Mesenchymal stem cell (in vitro differentiated cells and primary cell): Measurements from ENCODE around the gene LIMS2.

ENCODE experiments used
- DNase-seq: peaks from one replicate; pipeline ENCODE4 v3.0.0-alpha.2; 2013
- H2AFZ ChIP-seq: one replicate; pipeline ENCODE4 v1.6.1; 2013; ENCODE audit warnings: low read depth, mild to moderate bottlenecking, control low read depth, inconsistent platforms, low read length, moderate library complexity
- H2AK5ac ChIP-seq: 2 replicates; pipeline ENCODE4 v1.6.1; 2013; ENCODE audit warnings: low read length, moderate library complexity, mild to moderate bottlenecking, inconsistent platforms; ENCODE audit not compliant: severe bottlenecking
- H2BK120ac ChIP-seq: one replicate; pipeline ENCODE4 v1.6.1; 2013; ENCODE audit warnings: low read depth, mild to moderate bottlenecking, inconsistent platforms, low read length, moderate library complexity
- H2BK12ac ChIP-seq, 2 experiments: one replicate each; pipeline ENCODE4 v1.6.1; 2013; ENCODE audit warnings: inconsistent platforms in 2 of 2, low read length in 2 of 2, mild to moderate bottlenecking in 2 of 2, moderate library complexity in 2 of 2, control low read depth in 1 of 2
- H2BK15ac ChIP-seq: one replicate; pipeline ENCODE4 v1.6.1; 2013; ENCODE audit warnings: mild to moderate bottlenecking, low read depth, inconsistent platforms; ENCODE audit not compliant: poor library complexity, severe bottlenecking
- H2BK5ac ChIP-seq: 2 replicates; pipeline ENCODE4 v1.6.1; 2013; ENCODE audit warnings: low read depth, mild to moderate bottlenecking, low read length, control low read depth, inconsistent platforms; ENCODE audit not compliant: poor library complexity, severe bottlenecking
- H3K14ac ChIP-seq, 2 experiments: one replicate each; pipeline ENCODE4 v1.6.1; 2013; ENCODE audit warnings: inconsistent platforms in 2 of 2, low read length in 2 of 2, control low read depth in 1 of 2, mild to moderate bottlenecking in 1 of 2, moderate library complexity in 1 of 2
- H3K18ac ChIP-seq, 2 experiments: one replicate each; pipeline ENCODE4 v1.6.1; 2013; ENCODE audit warnings: inconsistent platforms in 2 of 2, low read length in 2 of 2, control low read depth in 1 of 2, low read depth in 1 of 2, mild to moderate bottlenecking in 1 of 2
- H3K23ac ChIP-seq, 2 experiments: one replicate each; pipeline ENCODE4 v1.6.1; 2013; ENCODE audit warnings: inconsistent platforms in 2 of 2, low read length in 2 of 2, mild to moderate bottlenecking in 2 of 2, moderate library complexity in 2 of 2, control low read depth in 1 of 2
- H3K27ac ChIP-seq: 2 replicates; pipeline ENCODE4 v1.5.1; 2013; ENCODE audit warnings: mild to moderate bottlenecking, moderate library complexity, low read length, control low read depth, inconsistent platforms; ENCODE audit not compliant: poor library complexity, severe bottlenecking
- H3K27me3 ChIP-seq, 2 experiments: 2 replicates each; pipeline versions ENCODE4 v1.6.1 to v1.7.0; 2013; ENCODE audit warnings: low read length in 2 of 2, mild to moderate bottlenecking in 2 of 2, moderate library complexity in 2 of 2, control low read depth in 1 of 2, inconsistent platforms in 1 of 2; ENCODE audit not compliant: control insufficient read depth in 1 of 2, insufficient read depth in 1 of 2
- H3K36me3 ChIP-seq, 2 experiments: 2 replicates each; pipeline versions ENCODE4 v1.6.1 to v1.7.0; 2013; ENCODE audit warnings: low read length in 2 of 2, control low read depth in 1 of 2, inconsistent platforms in 1 of 2, low read depth in 1 of 2, mild to moderate bottlenecking in 1 of 2; ENCODE audit not compliant: insufficient read depth in 2 of 2, control insufficient read depth in 1 of 2
- H3K4ac ChIP-seq, 2 experiments: one replicate each; pipeline ENCODE4 v1.6.1; 2013; ENCODE audit warnings: inconsistent platforms in 2 of 2, low read length in 2 of 2, mild to moderate bottlenecking in 2 of 2, moderate library complexity in 2 of 2, control low read depth in 1 of 2, low read depth in 1 of 2
- H3K4me1 ChIP-seq: 2 replicates; pipeline ENCODE4 v1.6.1; 2013; ENCODE audit warnings: low read depth, low read length, control low read depth; ENCODE audit not compliant: control insufficient read depth, insufficient read depth
- H3K4me2 ChIP-seq: 2 replicates; pipeline ENCODE4 v1.6.1; 2013; ENCODE audit warnings: low read length, mild to moderate bottlenecking, inconsistent platforms; ENCODE audit not compliant: poor library complexity, severe bottlenecking
- H3K4me3 ChIP-seq, 2 experiments: 2 replicates each; pipeline versions ENCODE4 v1.5.1 to v1.7.0; 2013; ENCODE audit warnings: low read length in 2 of 2, mild to moderate bottlenecking in 2 of 2, control low read depth in 1 of 2, low read depth in 1 of 2; ENCODE audit not compliant: insufficient read depth in 1 of 2
- H3K79me1 ChIP-seq: replicated peaks from 2 replicates; pipeline ENCODE4 v1.6.1; 2013; ENCODE audit warnings: mild to moderate bottlenecking, control low read depth, low read length, inconsistent platforms; ENCODE audit not compliant: poor library complexity, severe bottlenecking
- H3K9ac ChIP-seq: 2 replicates; pipeline ENCODE4 v1.7.0; 2013; ENCODE audit warnings: mild to moderate bottlenecking, low read length, moderate library complexity
- H3K9me3 ChIP-seq: 2 replicates; pipeline ENCODE4 v1.7.0; 2013; ENCODE audit warnings: mild to moderate bottlenecking, low read length; ENCODE audit not compliant: control insufficient read depth
- H4K8ac ChIP-seq: one replicate; pipeline ENCODE4 v1.6.1; 2013; ENCODE audit warnings: inconsistent platforms, mild to moderate bottlenecking, low read length, moderate library complexity
- H4K91ac ChIP-seq: one replicate; pipeline ENCODE4 v1.6.1; 2013; ENCODE audit warnings: mild to moderate bottlenecking, low read length, inconsistent platforms
- WGBS: methylation state at CpG from one replicate; pipeline ENCODE4 v1.1.7; 2013; ENCODE audit warnings: mixed read lengths; 5-methylcytosine and 5-hydroxymethylcytosine counted together

The LIMS2 gene

GRCh38 chr2:127694986-127695385 is 19.7 kb upstream of the LIMS2 start:
- Histone ChIP-seq H3K27me3 (no peaks in the 10 kb centered on the region), H3K36me3 (no peaks in the 10 kb centered on the region), H3K9ac (peak overlapping the region; percentile 40), H4K91ac (no peak overlapping the region), H2BK5ac (no peak overlapping the region), H3K9me3 (peaks cover 6% of the 10 kb centered on the region), H2BK12ac (no peak overlapping the region), H3K27ac (no peak overlapping the region), H3K18ac (no peak overlapping the region), H3K79me1 (no peaks in the 10 kb centered on the region), H2AFZ (no peak overlapping the region), H3K14ac (no peak overlapping the region), H4K8ac (no peak overlapping the region), H3K4me1 (peaks cover 7% of the 10 kb centered on the region), H2BK15ac (no peak overlapping the region), H3K23ac (no peak overlapping the region), H2AK5ac (no peak overlapping the region), H2BK120ac (no peak overlapping the region), H3K4me3 (peak overlapping the region in 1 of 2 experiments; percentile 65), H3K4ac (no peak overlapping the region), H3K4me2 (no peak overlapping the region)
- WGBS, result over 99% methylated on average over 8 of the region's 9 CpGs
- DNase-seq, result no peak

- Histone ChIP-seq H3K4me2 (no peak overlapping the region), H3K27me3 (no peaks in the 10 kb centered on the region), H2BK15ac (no peak overlapping the region), H3K79me1 (no peaks in the 10 kb centered on the region), H2BK120ac (no peak overlapping the region), H3K18ac (no peak overlapping the region), H3K9ac (no peak overlapping the region), H2AFZ (no peak overlapping the region), H2BK12ac (no peak overlapping the region), H3K36me3 (no peaks in the 10 kb centered on the region), H3K27ac (no peak overlapping the region), H3K4ac (no peak overlapping the region), H3K4me1 (peaks cover 4% of the 10 kb centered on the region), H2BK5ac (no peak overlapping the region), H3K9me3 (peaks cover 17% of the 10 kb centered on the region), H3K14ac (no peak overlapping the region), H3K4me3 (no peak overlapping the region), H4K91ac (no peak overlapping the region), H4K8ac (no peak overlapping the region), H2AK5ac (no peak overlapping the region), H3K23ac (no peak overlapping the region)
- 67% methylated on average over 2 of the region's 2 CpGs for WGBS
- no peak for DNase-seq
Observed at GRCh38 chr2:127690696-127691095, 15.4 kb upstream of the LIMS2 start.

GRCh38 chr2:127688405-127688804 is 13.1 kb upstream of the LIMS2 start:
- H3K4me3 ChIP-seq, result no peak overlapping the region
- no peak overlapping the region for H3K18ac ChIP-seq
- H3K23ac ChIP-seq, result no peak overlapping the region
- H4K91ac ChIP-seq, result no peak overlapping the region
- H3K79me1 ChIP-seq, result no peaks in the 10 kb centered on the region
- WGBS, result no CpG with 5 or more reads among the region's 1 CpG
- H3K4ac ChIP-seq, result no peak overlapping the region
- peaks cover 17% of the 10 kb centered on the region for H3K9me3 ChIP-seq
- H3K36me3 ChIP-seq, result no peaks in the 10 kb centered on the region
- H3K14ac ChIP-seq, result no peak overlapping the region
- H3K27ac ChIP-seq, result no peak overlapping the region
- no peak overlapping the region for H2BK5ac ChIP-seq
- H2AK5ac ChIP-seq, result no peak overlapping the region
- H2AFZ ChIP-seq, result no peak overlapping the region
- H3K4me2 ChIP-seq, result no peak overlapping the region
- no peak overlapping the region for H2BK12ac ChIP-seq
- no peaks in the 10 kb centered on the region for H3K27me3 ChIP-seq
- peaks cover 3% of the 10 kb centered on the region for H3K4me1 ChIP-seq
- H2BK120ac ChIP-seq, result no peak overlapping the region
- no peak overlapping the region for H3K9ac ChIP-seq
- H4K8ac ChIP-seq, result no peak overlapping the region
- H2BK15ac ChIP-seq, result no peak overlapping the region
- DNase-seq, result no peak

- Histone ChIP-seq H2BK12ac (no peak overlapping the region), H3K4ac (no peak overlapping the region), H2AK5ac (no peak overlapping the region), H2BK120ac (no peak overlapping the region), H3K79me1 (no peaks in the 10 kb centered on the region), H3K27me3 (no peaks in the 10 kb centered on the region), H3K4me3 (no peak overlapping the region), H3K9me3 (peaks cover 11% of the 10 kb centered on the region), H3K4me1 (peaks cover 3% of the 10 kb centered on the region), H3K18ac (no peak overlapping the region), H4K8ac (no peak overlapping the region), H3K36me3 (no peaks in the 10 kb centered on the region), H4K91ac (no peak overlapping the region), H3K9ac (no peak overlapping the region), H3K27ac (no peak overlapping the region), H2AFZ (no peak overlapping the region), H3K14ac (no peak overlapping the region), H2BK15ac (peak overlapping the region; percentile 48), H3K23ac (no peak overlapping the region), H3K4me2 (no peak overlapping the region), H2BK5ac (no peak overlapping the region)
- 81% methylated on average over 8 of the region's 8 CpGs for WGBS
- DNase-seq, result no peak
Observed at GRCh38 chr2:127685410-127686080, 10.2 kb upstream of the LIMS2 start.
